Ovary (tissue), 9 donors: Measurements from ENCODE around the gene TRMT5. TPM values are rescaled to one million over a fixed set of nuclear protein-coding genes. Genes with fewer than 3 reads are reported as not detected.
A peak's percentile ranks its signal among the peaks of the same experiment; 100 is the strongest.

Experiments used
- DNase-seq, 5 donors: peaks; one replicate each; pipeline ENCODE4 v3.0.0-alpha.2; 2019 to 2020
- H3K27ac ChIP-seq, 2 donors: fragments of 200-600 bp; one replicate each; pipeline versions ENCODE4 v1.5.1 to v1.8.0; 2019 to 2022
- H3K27me3 ChIP-seq: fragments of 200-600 bp; one replicate; pipeline ENCODE4 v1.8.0; 2022
- H3K36me3 ChIP-seq: fragments of 200-600 bp; sonication (generic); one replicate; pipeline ENCODE4 v1.5.1; 2019
- H3K4me1 ChIP-seq: one replicate; pipeline ENCODE4 v1.8.1; 2013; ENCODE audit warnings: mild to moderate bottlenecking, moderate library complexity; ENCODE audit not compliant: insufficient read depth
- H3K4me3 ChIP-seq: fragments of 200-600 bp; sonication (generic); one replicate; pipeline ENCODE4 v1.5.1; 2017
- H3K9me3 ChIP-seq, 2 donors: fragments of 200-600 bp in 1 of 2; sonication (generic) in 1 of 2; one replicate each; pipeline versions ENCODE4 v1.5.1 to v1.8.1; 2013 to 2019; ENCODE audit warnings: mild to moderate bottlenecking in 1 of 2, moderate library complexity in 1 of 2
- EP300 ChIP-seq: sonication (generic); formaldehyde crosslinking; IDR thresholded peaks from one replicate; pipeline ENCODE4 v1.6.1; 2017; ENCODE audit warnings: antibody characterized with exemption
- POLR2A ChIP-seq: fragments of 450-650 bp; IDR thresholded peaks from one replicate; pipeline ENCODE4 v1.6.1; 2017; ENCODE audit warnings: antibody characterized with exemption, mild to moderate bottlenecking, moderate library complexity
- WGBS, 3 donors: extraction: QIAGEN DNeasy Blood & Tissue Kit in 1 of 3; methylation state at CpG; one replicate each; pipeline versions ENCODE4 v1.1.5 to v1.1.7; 2013 to 2017; 5-methylcytosine and 5-hydroxymethylcytosine counted together
- intact Hi-C, 4 donors: fragments of 100-400 bp; cut with DNase I; formaldehyde crosslinking; loops; one replicate each; pipeline versions ENCODE4 v1.11.0 to v1.15.1; 2022 to 2023
- polyA plus RNA-seq, 2 donors: library from polyadenylated mRNA; stranded (reverse); fragments of 200-250 nt in 1 of 2; fragments of 350-450 nt in 1 of 2; fragmentation: Illumina TruSeq in 1 of 2; extraction: RNeasy Lipid Tissue Mini Kit (QIAGEN cat#74804) in 1 of 2; gene quantifications; one replicate each; pipeline ENCODE4 v1.2.3, GENCODE V29; 2013 to 2014
- total RNA-seq, 7 donors: library from RNA; depleted of rRNA in 2 of 7; stranded (reverse); fragments of >200 nt in 2 of 7; fragmentation: NEBNext Ultra II Directional in 3 of 7; extraction: Animal tissue kit (Norgen Biotek cat#: 25700) in 3 of 7; gene quantifications; one replicate each; pipeline versions ENCODE4 v1.1.0 to v1.2.4, GENCODE V29; 2016 to 2023
- TF ChIP-seq, protein P1 (sequence below), 3 donors: fragments of 450-650 bp in 2 of 3; fragments of 200-600 bp in 1 of 3; IDR thresholded peaks; one replicate each; pipeline versions ENCODE4 v1.5.1 to v1.8.0; 2016 to 2022; ENCODE audit warnings: antibody characterized with exemption in 3 of 3, mild to moderate bottlenecking in 1 of 3
- donor health status: DM: no; HTN: no; CAD: no; lungs with moderate emphysema.
- donor health status: DM: no; HTN: no; CAD: no.
- donor health status: Bipolar disorder and iron deficiency.
- donor health status: DM: yes; HTN: yes; CAD: no.
- donor health status: DM: no; HTN: no; CAD: no.
- donor health status: DM: yes; HTN: yes; CAD: no.

TRMT5 gene
- total and polyA plus RNA-seq, 9 donors, result 5.7 to 22.8 (median 15.0) TPM

GRCh38 chr14:60989599-60989998 is 8.7 kb upstream of the TRMT5 start:
- no peak for DNase-seq
- H3K4me1 ChIP-seq, result no peaks in the 10 kb centered on the region
- 73 to 92% (median 85%) methylated on average over 2 of the region's 2 CpGs for WGBS, 3 donors
- no peak overlapping the region for H3K27ac ChIP-seq
- H3K9me3 ChIP-seq, result no peaks in the 10 kb centered on the region
- no peaks in the 10 kb centered on the region for H3K27me3 ChIP-seq
- TF ChIP-seq EP300 (no peak), POLR2A (no peak)
- TF ChIP-seq, protein P1, sequence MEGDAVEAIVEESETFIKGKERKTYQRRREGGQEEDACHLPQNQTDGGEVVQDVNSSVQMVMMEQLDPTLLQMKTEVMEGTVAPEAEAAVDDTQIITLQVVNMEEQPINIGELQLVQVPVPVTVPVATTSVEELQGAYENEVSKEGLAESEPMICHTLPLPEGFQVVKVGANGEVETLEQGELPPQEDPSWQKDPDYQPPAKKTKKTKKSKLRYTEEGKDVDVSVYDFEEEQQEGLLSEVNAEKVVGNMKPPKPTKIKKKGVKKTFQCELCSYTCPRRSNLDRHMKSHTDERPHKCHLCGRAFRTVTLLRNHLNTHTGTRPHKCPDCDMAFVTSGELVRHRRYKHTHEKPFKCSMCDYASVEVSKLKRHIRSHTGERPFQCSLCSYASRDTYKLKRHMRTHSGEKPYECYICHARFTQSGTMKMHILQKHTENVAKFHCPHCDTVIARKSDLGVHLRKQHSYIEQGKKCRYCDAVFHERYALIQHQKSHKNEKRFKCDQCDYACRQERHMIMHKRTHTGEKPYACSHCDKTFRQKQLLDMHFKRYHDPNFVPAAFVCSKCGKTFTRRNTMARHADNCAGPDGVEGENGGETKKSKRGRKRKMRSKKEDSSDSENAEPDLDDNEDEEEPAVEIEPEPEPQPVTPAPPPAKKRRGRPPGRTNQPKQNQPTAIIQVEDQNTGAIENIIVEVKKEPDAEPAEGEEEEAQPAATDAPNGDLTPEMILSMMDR (IDR thresholded peaks at IDR 0.05), result no peak
- intact Hi-C loops, result loop anchor here in 2 of 4 donors (10.0 kb wide), 1 partner anchor 265 kb away; the partner anchor contains the start of gene SIX4 (in 2 of the 2)
- no peak overlapping the region for H3K4me3 ChIP-seq
- H3K36me3 ChIP-seq, result no peaks in the 10 kb centered on the region

GRCh38 chr14:60986500-60986899 is 5.6 kb upstream of the TRMT5 start:
- 95 to 97% (median 97%) methylated on average over 2 of the region's 2 CpGs for WGBS, 3 donors
- Histone ChIP-seq H3K27ac (no peak overlapping the region), H3K4me1 (peaks cover 3% of the 10 kb centered on the region)

GRCh38 chr14:60984196-60984595 is 3.3 kb upstream of the TRMT5 start:
- DNase-seq, result no peak
- H3K27ac ChIP-seq, result no peak overlapping the region
- no peaks in the 10 kb centered on the region for H3K36me3 ChIP-seq
- H3K4me1 ChIP-seq, result peaks cover 6% of the 10 kb centered on the region
- H3K4me3 ChIP-seq, result no peak overlapping the region
- no peaks in the 10 kb centered on the region for H3K9me3 ChIP-seq
- intact Hi-C loops, result loop anchor here in 2 of 4 donors (10.0 kb wide), 1 partner anchor 259 kb away; the partner anchor contains the start of gene SIX4 (in 2 of the 2)
- no peaks in the 10 kb centered on the region for H3K27me3 ChIP-seq
- 93 to 95% (median 94%) methylated on average over 1 of the region's 1 CpG for WGBS, 3 donors
- TF ChIP-seq POLR2A (no peak), EP300 (no peak)
- TF ChIP-seq, protein P1 (IDR thresholded peaks at IDR 0.05), result no peak

More at GRCh38 chr14:60986500-60986899, 5.6 kb upstream of the TRMT5 start:
- Histone ChIP-seq H3K27me3 (no peaks in the 10 kb centered on the region), H3K36me3 (no peaks in the 10 kb centered on the region), H3K9me3 (no peaks in the 10 kb centered on the region), H3K4me3 (no peak overlapping the region)
- TF ChIP-seq, protein P1 (IDR thresholded peaks at IDR 0.05), result no peak
- TF ChIP-seq EP300, result no peak
- no peak for TF ChIP-seq POLR2A
- no peak for DNase-seq
- intact Hi-C loops, result loop anchor here in 2 of 4 donors (10.0 kb wide), 1 partner anchor 262 kb away; the partner anchor contains the start of gene SIX4 (in 2 of the 2)

- intact Hi-C loops, result loop anchor here in 2 of 4 donors (10.0 kb wide), 1 partner anchor 257 kb away; the partner anchor contains the start of gene SIX4 (in 2 of the 2)
- Histone ChIP-seq H3K4me1 (peaks cover 6% of the 10 kb centered on the region), H3K36me3 (no peaks in the 10 kb centered on the region), H3K4me3 (peak overlapping the region; percentile 90), H3K27me3 (no peaks in the 10 kb centered on the region), H3K9me3 (no peaks in the 10 kb centered on the region), H3K27ac (peak overlapping the region in 1 of 2 donors; percentile 92)
- WGBS, 3 donors, result 9 to 10% (median 9%) methylated on average over 12 of the region's 12 CpGs
- TF ChIP-seq, protein P1 (IDR thresholded peaks at IDR 0.05), result no peak
- no peak for TF ChIP-seq POLR2A
- TF ChIP-seq EP300, result no peak
- no peak for DNase-seq
Observed at GRCh38 chr14:60981633-60982455, 965 bp upstream of the TRMT5 start.
